ENCODE results near the gene CLCA4.

Gene CLCA4

DNA sequence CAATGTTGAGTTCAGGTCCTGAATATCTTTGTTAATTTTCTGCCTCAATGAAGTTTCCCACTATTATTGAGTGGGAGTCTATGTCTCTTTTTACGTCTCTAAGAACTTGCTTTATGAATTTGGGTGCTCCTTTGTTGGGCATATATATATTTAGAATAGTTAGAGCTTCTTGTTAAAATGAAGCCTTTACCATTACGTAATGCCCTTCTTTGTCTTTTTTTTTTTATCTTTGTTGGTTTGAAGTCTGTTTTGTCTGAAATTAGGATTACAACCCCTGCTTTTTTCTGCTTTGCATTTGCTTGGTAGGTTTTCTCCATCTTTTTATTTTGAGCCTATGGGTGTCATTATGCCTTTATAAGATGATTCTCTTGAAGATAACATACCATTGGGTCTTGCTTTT lies 10.9 kb downstream of the CLCA4 start:
- Histone ChIP-seq H3K4me1 (ENCODE audit: control insufficient read depth in 2 of 2, insufficient read depth in 1 of 2, low read depth in 1 of 2, low read length in 2 of 2) (no peaks in the 10 kb centered on the region), H3K9ac (ENCODE audit: low read depth, low read length, poor library complexity) (no peak overlapping the region), H3K4ac (ENCODE audit: low read length) (no peak overlapping the region), H2AK5ac (ENCODE audit: low read depth, low read length) (no peak overlapping the region), H2BK12ac (ENCODE audit: low read length) (no peak overlapping the region), H4K8ac (ENCODE audit: low read depth, low read length) (no peak overlapping the region), H2BK120ac (ENCODE audit: low read depth, low read length) (no peak overlapping the region), H2AFZ (ENCODE audit: low read length) (no peak overlapping the region), H3K36me3 (replicated peaks in 1 of 2; ENCODE audit: control insufficient read depth in 2 of 2, insufficient read depth in 2 of 2, low read length in 2 of 2) (no peaks in the 10 kb centered on the region), H3K23ac (ENCODE audit: low read depth, low read length, poor library complexity) (no peak overlapping the region), H3K27ac (replicated peaks; ENCODE audit: low read length) (no peak overlapping the region), H3K4me3 (ENCODE audit: low read length in 2 of 2) (no peak overlapping the region), H3K18ac (ENCODE audit: low read length) (no peak overlapping the region), H3K14ac (ENCODE audit: low read length) (no peak overlapping the region), H3K4me2 (ENCODE audit: insufficient read depth, low read length, poor library complexity, severe bottlenecking) (no peak overlapping the region), H3K79me1 (ENCODE audit: low read depth, low read length) (no peaks in the 10 kb centered on the region), H3K27me3 (ENCODE audit: control insufficient read depth in 3 of 3, insufficient read depth in 3 of 3, low read depth in 1 of 3, low read length in 3 of 3) (no peaks in the 10 kb centered on the region), H3K9me3 (replicated peaks in 1 of 2; ENCODE audit: control insufficient read depth in 2 of 2, insufficient read depth in 1 of 2, low read depth in 1 of 2, low read length in 2 of 2) (no peaks in the 10 kb centered on the region), H4K91ac (ENCODE audit: low read depth, low read length, poor library complexity) (no peak overlapping the region), H2BK5ac (ENCODE audit: low read length) (no peak overlapping the region), H2BK15ac (ENCODE audit: low read length) (no peak overlapping the region)
- DNase-seq (ENCODE audit: low spot score), result no peak
- no CpG with 5 or more reads among the region's 2 CpGs for WGBS, 2 donors (ENCODE audit: extremely low coverage in 2 of 2, insufficient read length in 2 of 2, insufficient replicate concordance in 1 of 2)

- H3K4me2 ChIP-seq (ENCODE audit: insufficient read depth, low read length, poor library complexity, severe bottlenecking), result no peak overlapping the region
- no peak overlapping the region for H2BK15ac ChIP-seq (ENCODE audit: low read length)
- no peaks in the 10 kb centered on the region for H3K36me3 ChIP-seq (replicated peaks in 1 of 2; ENCODE audit: control insufficient read depth in 2 of 2, insufficient read depth in 2 of 2, low read length in 2 of 2)
- no peaks in the 10 kb centered on the region for H3K27me3 ChIP-seq (ENCODE audit: control insufficient read depth in 3 of 3, insufficient read depth in 3 of 3, low read depth in 1 of 3, low read length in 3 of 3)
- no peak overlapping the region for H2AFZ ChIP-seq (ENCODE audit: low read length)
- H3K18ac ChIP-seq (ENCODE audit: low read length), result no peak overlapping the region
- no peak overlapping the region for H2AK5ac ChIP-seq (ENCODE audit: low read depth, low read length)
- no peak for DNase-seq (ENCODE audit: low spot score)
- H4K91ac ChIP-seq (ENCODE audit: low read depth, low read length, poor library complexity), result no peak overlapping the region
- no peaks in the 10 kb centered on the region for H3K9me3 ChIP-seq (replicated peaks in 1 of 2; ENCODE audit: control insufficient read depth in 2 of 2, insufficient read depth in 1 of 2, low read depth in 1 of 2, low read length in 2 of 2)
- H3K79me1 ChIP-seq (ENCODE audit: low read depth, low read length), result no peaks in the 10 kb centered on the region
- no peak overlapping the region for H3K4me3 ChIP-seq (ENCODE audit: low read length in 2 of 2)
- H4K8ac ChIP-seq (ENCODE audit: low read depth, low read length), result no peak overlapping the region
- no CpG with 5 or more reads among the region's 1 CpG for WGBS, 2 donors (ENCODE audit: extremely low coverage in 2 of 2, insufficient read length in 2 of 2, insufficient replicate concordance in 1 of 2)
- H3K4ac ChIP-seq (ENCODE audit: low read length), result no peak overlapping the region
- H3K14ac ChIP-seq (ENCODE audit: low read length), result no peak overlapping the region
- no peaks in the 10 kb centered on the region for H3K4me1 ChIP-seq (ENCODE audit: control insufficient read depth in 2 of 2, insufficient read depth in 1 of 2, low read depth in 1 of 2, low read length in 2 of 2)
- H3K27ac ChIP-seq (replicated peaks; ENCODE audit: low read length), result no peak overlapping the region
- no peak overlapping the region for H3K23ac ChIP-seq (ENCODE audit: low read depth, low read length, poor library complexity)
- H2BK5ac ChIP-seq (ENCODE audit: low read length), result no peak overlapping the region
- H2BK120ac ChIP-seq (ENCODE audit: low read depth, low read length), result no peak overlapping the region
- H2BK12ac ChIP-seq (ENCODE audit: low read length), result no peak overlapping the region
- H3K9ac ChIP-seq (ENCODE audit: low read depth, low read length, poor library complexity), result no peak overlapping the region
Observed at GRCh38 chr1:86563849-86564248, 17.0 kb downstream of the CLCA4 start.

DNA sequence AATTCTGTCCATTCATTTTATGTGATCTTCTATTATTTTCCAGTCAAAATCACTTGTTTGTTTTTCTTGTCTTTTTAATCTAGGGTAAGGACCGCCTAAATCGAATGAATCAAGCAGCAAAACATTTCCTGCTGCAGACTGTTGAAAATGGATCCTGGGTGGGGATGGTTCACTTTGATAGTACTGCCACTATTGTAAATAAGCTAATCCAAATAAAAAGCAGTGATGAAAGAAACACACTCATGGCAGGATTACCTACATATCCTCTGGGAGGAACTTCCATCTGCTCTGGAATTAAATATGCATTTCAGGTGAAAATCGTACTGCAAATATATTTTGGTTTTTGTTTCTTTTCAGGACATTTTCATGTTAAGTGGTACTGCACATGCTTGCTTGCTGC lies 20.5 kb downstream of the CLCA4 start:
- Histone ChIP-seq H2AK5ac (ENCODE audit: low read depth, low read length) (no peak overlapping the region), H3K79me1 (ENCODE audit: low read depth, low read length) (no peaks in the 10 kb centered on the region), H3K23ac (ENCODE audit: low read depth, low read length, poor library complexity) (no peak overlapping the region), H3K4me3 (ENCODE audit: low read length in 2 of 2) (no peak overlapping the region), H4K8ac (ENCODE audit: low read depth, low read length) (no peak overlapping the region), H3K14ac (ENCODE audit: low read length) (no peak overlapping the region), H3K4ac (ENCODE audit: low read length) (no peak overlapping the region), H2BK12ac (ENCODE audit: low read length) (no peak overlapping the region), H2AFZ (ENCODE audit: low read length) (no peak overlapping the region), H3K27me3 (ENCODE audit: control insufficient read depth in 3 of 3, insufficient read depth in 3 of 3, low read depth in 1 of 3, low read length in 3 of 3) (no peaks in the 10 kb centered on the region), H3K4me1 (ENCODE audit: control insufficient read depth in 2 of 2, insufficient read depth in 1 of 2, low read depth in 1 of 2, low read length in 2 of 2) (no peaks in the 10 kb centered on the region), H3K9ac (ENCODE audit: low read depth, low read length, poor library complexity) (no peak overlapping the region), H2BK15ac (ENCODE audit: low read length) (no peak overlapping the region), H3K27ac (replicated peaks; ENCODE audit: low read length) (no peak overlapping the region), H3K9me3 (replicated peaks in 1 of 2; ENCODE audit: control insufficient read depth in 2 of 2, insufficient read depth in 1 of 2, low read depth in 1 of 2, low read length in 2 of 2) (no peaks in the 10 kb centered on the region), H3K18ac (ENCODE audit: low read length) (no peak overlapping the region), H2BK5ac (ENCODE audit: low read length) (no peak overlapping the region), H2BK120ac (ENCODE audit: low read depth, low read length) (no peak overlapping the region), H3K36me3 (replicated peaks in 1 of 2; ENCODE audit: control insufficient read depth in 2 of 2, insufficient read depth in 2 of 2, low read length in 2 of 2) (no peaks in the 10 kb centered on the region), H3K4me2 (ENCODE audit: insufficient read depth, low read length, poor library complexity, severe bottlenecking) (no peak overlapping the region), H4K91ac (ENCODE audit: low read depth, low read length, poor library complexity) (no peak overlapping the region)
- no CpG with 5 or more reads among the region's 3 CpGs for WGBS, 2 donors (ENCODE audit: extremely low coverage in 2 of 2, insufficient read length in 2 of 2, insufficient replicate concordance in 1 of 2)
- no peak for DNase-seq (ENCODE audit: low spot score)

DNA sequence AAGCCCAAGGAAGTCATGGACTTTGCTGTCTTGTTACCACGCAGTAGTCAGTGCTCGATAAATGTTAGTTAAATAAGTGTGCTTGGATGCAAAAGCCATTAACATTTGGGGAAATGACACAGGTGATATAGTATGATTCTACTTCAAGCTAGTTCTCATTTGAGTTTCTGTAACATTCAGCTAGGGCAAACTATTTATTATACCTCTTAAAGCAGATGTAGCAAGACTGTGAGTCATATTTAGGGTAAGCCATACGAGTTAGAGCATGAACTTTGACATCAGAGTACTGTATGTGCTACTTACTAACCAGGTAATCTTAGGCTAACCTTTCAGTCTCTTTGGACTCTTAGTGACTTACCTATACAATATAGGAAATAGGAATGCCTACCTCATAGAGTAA lies 21.0 kb downstream of the CLCA4 start:
- Histone ChIP-seq H2BK15ac (ENCODE audit: low read length) (no peak overlapping the region), H3K23ac (ENCODE audit: low read depth, low read length, poor library complexity) (no peak overlapping the region), H2BK12ac (ENCODE audit: low read length) (no peak overlapping the region), H4K91ac (ENCODE audit: low read depth, low read length, poor library complexity) (no peak overlapping the region), H2AK5ac (ENCODE audit: low read depth, low read length) (no peak overlapping the region), H3K4ac (ENCODE audit: low read length) (no peak overlapping the region), H3K27me3 (ENCODE audit: control insufficient read depth in 3 of 3, insufficient read depth in 3 of 3, low read depth in 1 of 3, low read length in 3 of 3) (no peaks in the 10 kb centered on the region), H3K9me3 (replicated peaks in 1 of 2; ENCODE audit: control insufficient read depth in 2 of 2, insufficient read depth in 1 of 2, low read depth in 1 of 2, low read length in 2 of 2) (no peaks in the 10 kb centered on the region), H4K8ac (ENCODE audit: low read depth, low read length) (no peak overlapping the region), H3K4me3 (ENCODE audit: low read length in 2 of 2) (no peak overlapping the region), H3K27ac (replicated peaks; ENCODE audit: low read length) (no peak overlapping the region), H3K18ac (ENCODE audit: low read length) (no peak overlapping the region), H3K4me1 (ENCODE audit: control insufficient read depth in 2 of 2, insufficient read depth in 1 of 2, low read depth in 1 of 2, low read length in 2 of 2) (no peaks in the 10 kb centered on the region), H2BK120ac (ENCODE audit: low read depth, low read length) (no peak overlapping the region), H3K14ac (ENCODE audit: low read length) (no peak overlapping the region), H2BK5ac (ENCODE audit: low read length) (no peak overlapping the region), H2AFZ (ENCODE audit: low read length) (no peak overlapping the region), H3K9ac (ENCODE audit: low read depth, low read length, poor library complexity) (no peak overlapping the region), H3K36me3 (replicated peaks in 1 of 2; ENCODE audit: control insufficient read depth in 2 of 2, insufficient read depth in 2 of 2, low read length in 2 of 2) (no peaks in the 10 kb centered on the region), H3K79me1 (ENCODE audit: low read depth, low read length) (no peaks in the 10 kb centered on the region), H3K4me2 (ENCODE audit: insufficient read depth, low read length, poor library complexity, severe bottlenecking) (no peak overlapping the region)
- WGBS, 2 donors (ENCODE audit: extremely low coverage in 2 of 2, insufficient read length in 2 of 2, insufficient replicate concordance in 1 of 2), result no CpG with 5 or more reads among the region's 3 CpGs
- no peak for DNase-seq (ENCODE audit: low spot score)
